RPMI7951 (cell line): Measurements from ENCODE around the gene SLC35G6. TPM values are rescaled to one million over a fixed set of nuclear protein-coding genes. Genes with fewer than 3 reads are reported as not detected.
"Not testable (repeated sequence)": the region's sequence is repeated elsewhere in the genome, so short reads cannot be mapped to it uniquely, and the experiment has no call there.

Experiments used
- DNase-seq: peaks from one replicate; pipeline ENCODE4 v3.0.0-alpha.2; 2012; ENCODE audit warnings: low read depth
- total RNA-seq: library from RNA; depleted of rRNA; stranded (reverse); fragments of >200 nt; shearing (Covaris generic); gene quantifications from 2 replicates; pipeline ENCODE4 v1.2.3, GENCODE V29; 2014

SLC35G6 gene
- total RNA-seq, 1 experiment from 2014 or later: not detected

- DNase-seq: peak; percentile 40
Measured at GRCh38 chr17:7478276-7479212, 2.7 kb upstream of the SLC35G6 start.

- peak; percentile 51 for DNase-seq
Measured at GRCh38 chr17:7479213-7480088, 1.8 kb upstream of the SLC35G6 start, which contains the start of gene ZBTB4. Gene ZBTB4, minus strand, starts transcription at chr17:7479631. Its CDS starts 12,830 bp downstream, at chr17:7466801.

GRCh38 chr17:7480089-7480384 is 1.2 kb upstream of the SLC35G6 start:
- DNase-seq: no peak

GRCh38 chr17:7481842-7482741 is 846 bp downstream of the SLC35G6 start:
- not testable (repeated sequence) for DNase-seq

GRCh38 chr17:7482742-7483088 is 1.5 kb downstream of the SLC35G6 start:
- DNase-seq: not testable (repeated sequence)

GRCh38 chr17:7483255-7484066 is 2.2 kb downstream of the SLC35G6 start:
- DNase-seq: peak; percentile 92

GRCh38 chr17:7484067-7484918 is 3.0 kb downstream of the SLC35G6 start, which contains the start of gene POLR2A:
Gene POLR2A, plus strand, starts transcription at chr17:7484366.
- peak; percentile 96 for DNase-seq

- DNase-seq: no peak
Measured at GRCh38 chr17:7484919-7485377, 3.7 kb downstream of the SLC35G6 start.

- DNase-seq: peak; percentile 59
Measured at GRCh38 chr17:7486181-7486580, 4.9 kb downstream of the SLC35G6 start.

- no peak for DNase-seq
Measured at GRCh38 chr17:7490144-7490543, 8.9 kb downstream of the SLC35G6 start.

- no peak for DNase-seq
Measured at GRCh38 chr17:7491583-7491982, 10.3 kb downstream of the SLC35G6 start.

GRCh38 chr17:7493941-7494340 is 12.7 kb downstream of the SLC35G6 start:
- DNase-seq: no peak

GRCh38 chr17:7495906-7496434 is 14.7 kb downstream of the SLC35G6 start:
- no peak for DNase-seq

GRCh38 chr17:7496470-7497183 is 15.4 kb downstream of the SLC35G6 start:
- DNase-seq: no peak

- DNase-seq: no peak
Measured at GRCh38 chr17:7497228-7497627, 16.0 kb downstream of the SLC35G6 start.

- DNase-seq: no peak
Measured at GRCh38 chr17:7497636-7498035, 16.4 kb downstream of the SLC35G6 start.

GRCh38 chr17:7499161-7499560 is 17.9 kb downstream of the SLC35G6 start:
- no peak for DNase-seq

GRCh38 chr17:7501729-7502128 is 20.5 kb downstream of the SLC35G6 start:
- no peak for DNase-seq
